Fibroblast of pulmonary artery (primary cell): ENCODE data around the gene MAGI2.
A peak's percentile ranks its signal among the peaks of the same experiment; 100 is the strongest.

Source experiments
- DNase-seq: peaks from one replicate; pipeline ENCODE4 v3.0.0-alpha.2; 2010; ENCODE audit warnings: low read depth
- H3K4me3 ChIP-seq: replicated peaks from 2 replicates; pipeline ENCODE4 v1.5.1; 2011; ENCODE audit warnings: low read depth, mild to moderate bottlenecking, control low read depth, low read length, moderate library complexity
- CTCF ChIP-seq: IDR thresholded peaks from 2 replicates; pipeline ENCODE4 v1.5.1; 2011; ENCODE audit warnings: mild to moderate bottlenecking, control low read depth, low read length, inconsistent platforms; ENCODE audit errors: missing control alignments

Gene MAGI2

GRCh38 chr7:78389022-78389421 is 1064.4 kb downstream of the MAGI2 start:
- no peak overlapping the region for H3K4me3 ChIP-seq
- no peak for DNase-seq
- TF ChIP-seq CTCF: no peak

- DNase-seq: no peak
- no peak for TF ChIP-seq CTCF
- no peak overlapping the region for H3K4me3 ChIP-seq
Observed at GRCh38 chr7:78386520-78386919, 1066.9 kb downstream of the MAGI2 start.

GRCh38 chr7:78383096-78383880 is 1070.2 kb downstream of the MAGI2 start:
- TF ChIP-seq CTCF: no peak
- no peak overlapping the region for H3K4me3 ChIP-seq
- DNase-seq: no peak

GRCh38 chr7:78379148-78379547 is 1074.3 kb downstream of the MAGI2 start:
- H3K4me3 ChIP-seq: no peak overlapping the region
- TF ChIP-seq CTCF: no peak
- DNase-seq: peak; percentile 1

GRCh38 chr7:78377532-78377931 is 1075.9 kb downstream of the MAGI2 start:
- no peak for DNase-seq
- no peak overlapping the region for H3K4me3 ChIP-seq
- no peak for TF ChIP-seq CTCF

- no peak for DNase-seq
- H3K4me3 ChIP-seq: no peak overlapping the region
- no peak for TF ChIP-seq CTCF
Observed at GRCh38 chr7:78370936-78371335, 1082.5 kb downstream of the MAGI2 start.

GRCh38 chr7:78368771-78369170 is 1084.7 kb downstream of the MAGI2 start:
- no peak overlapping the region for H3K4me3 ChIP-seq
- no peak for TF ChIP-seq CTCF
- no peak for DNase-seq
